Measurements from ENCODE around the gene PIGN. TPM values are rescaled to one million over a fixed set of nuclear protein-coding genes. Genes with fewer than 3 reads are reported as not detected.

The PIGN gene
- total RNA-seq, 1 donor = 57.0 TPM

- no peak for TF ChIP-seq CTCF (IDR thresholded peaks at IDR 0.05; ENCODE audit: insufficient read depth, low read depth, low read length)
- DNase-seq (ENCODE audit: low read depth) = no peak
- H3K4me3 ChIP-seq (ENCODE audit: low read depth, low read length) = no peak overlapping the region
Measured at GRCh38 chr18:62210138-62210537, 23.3 kb upstream of the PIGN start.

GRCh38 chr18:62209046-62209445 lies 22.2 kb upstream of the PIGN start:
- no peak for TF ChIP-seq CTCF (IDR thresholded peaks at IDR 0.05; ENCODE audit: insufficient read depth, low read depth, low read length)

GRCh38 chr18:62206593-62206992 lies 19.7 kb upstream of the PIGN start:
- TF ChIP-seq CTCF (IDR thresholded peaks at IDR 0.05; ENCODE audit: insufficient read depth, low read depth, low read length) = no peak
- no peak overlapping the region for H3K4me3 ChIP-seq (ENCODE audit: low read depth, low read length)
- no peak for DNase-seq (ENCODE audit: low read depth)

More at GRCh38 chr18:62209046-62209445, 22.2 kb upstream of the PIGN start:
- no peak overlapping the region for H3K4me3 ChIP-seq (ENCODE audit: low read depth, low read length)
- DNase-seq (ENCODE audit: low read depth) = no peak

- no peak for DNase-seq (ENCODE audit: low read depth)
- TF ChIP-seq CTCF (IDR thresholded peaks at IDR 0.05; ENCODE audit: insufficient read depth, low read depth, low read length) = no peak
Measured at GRCh38 chr18:62205824-62206223, 19.0 kb upstream of the PIGN start.

GRCh38 chr18:62201870-62202269 lies 15.0 kb upstream of the PIGN start:
- TF ChIP-seq CTCF (IDR thresholded peaks at IDR 0.05; ENCODE audit: insufficient read depth, low read depth, low read length) = no peak
- H3K4me3 ChIP-seq (ENCODE audit: low read depth, low read length) = no peak overlapping the region
- DNase-seq (ENCODE audit: low read depth) = no peak

More at GRCh38 chr18:62205824-62206223, 19.0 kb upstream of the PIGN start:
- no peak overlapping the region for H3K4me3 ChIP-seq (ENCODE audit: low read depth, low read length)

- no peak for DNase-seq (ENCODE audit: low read depth)
- no peak for TF ChIP-seq CTCF (IDR thresholded peaks at IDR 0.05; ENCODE audit: insufficient read depth, low read depth, low read length)
- H3K4me3 ChIP-seq (ENCODE audit: low read depth, low read length) = no peak overlapping the region
Measured at GRCh38 chr18:62200121-62200914, 13.5 kb upstream of the PIGN start.

- no peak overlapping the region for H3K4me3 ChIP-seq (ENCODE audit: low read depth, low read length)
- TF ChIP-seq CTCF (IDR thresholded peaks at IDR 0.05; ENCODE audit: insufficient read depth, low read depth, low read length) = no peak
- no peak for DNase-seq (ENCODE audit: low read depth)
Measured at GRCh38 chr18:62199629-62200028, 12.8 kb upstream of the PIGN start.

Measured in fibroblast of villous mesenchyme (primary cell).